ENCODE data around the gene PCDH9. TPM values are rescaled to one million over a fixed set of nuclear protein-coding genes. Genes with fewer than 3 reads are reported as not detected.

The PCDH9 gene
- total and polyA plus RNA-seq, 2 of the 13 experiments (the other 11 are each of a cell fraction or from before 2014, with no cell fraction given), result 0.09 TPM; not detected in 1

DNA sequence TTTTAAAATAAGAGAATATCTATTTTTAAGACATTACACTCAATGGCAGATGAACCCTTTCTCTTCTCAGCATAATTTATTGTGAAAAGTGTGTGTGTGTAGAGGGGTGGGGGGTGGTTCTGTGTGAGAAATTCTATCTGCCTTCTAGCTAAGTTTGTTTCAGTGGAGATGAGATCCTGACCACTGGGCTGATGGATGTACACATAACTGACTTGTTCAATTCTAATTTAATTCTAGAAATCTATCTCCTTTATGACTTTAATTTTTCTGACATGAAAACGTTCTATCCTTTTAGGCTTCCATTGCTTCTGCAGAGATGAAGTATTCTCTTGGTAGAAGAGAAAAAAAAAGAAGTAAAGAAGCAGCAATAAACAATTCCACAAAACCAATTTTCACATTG, 891.6 kb downstream of the PCDH9 start (continued):
- no peak for TF ChIP-seq ZFP36 (IDR thresholded peaks at IDR 0.05; ENCODE audit: borderline replicate concordance, low read depth, low read length, partially characterized antibody)

DNA sequence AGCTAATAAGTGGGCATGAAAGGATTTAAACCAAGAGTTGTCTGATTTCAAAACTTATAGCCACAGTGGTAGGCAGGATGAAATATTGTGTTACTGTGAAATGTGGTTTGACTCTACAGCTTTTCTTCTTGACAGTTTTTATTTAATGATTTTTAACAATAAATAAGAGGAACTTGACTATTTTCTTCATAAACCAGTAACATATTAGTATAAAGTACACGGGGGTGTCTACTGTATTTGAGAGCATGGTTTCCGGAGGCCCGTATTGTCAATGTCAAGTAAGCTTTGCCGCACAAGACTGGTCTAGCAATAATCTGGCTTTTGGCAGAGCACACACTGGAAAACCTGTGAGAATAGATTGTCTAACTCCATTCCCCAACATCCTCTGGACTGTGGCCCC, 894.5 kb downstream of the PCDH9 start:
- no TSS peak for BruUV-seq (replicated peaks)
- intact Hi-C loops (cut with micrococcal nuclease; ENCODE audit: unreplicated experiment) (no loop called here), in situ Hi-C loops (cut with HindIII; ENCODE audit: extremely low pct_ligation_motif_present, low pct_unique_long_range_greater_than_20kb) (no loop called here)
- Histone ChIP-seq H3K27ac (ENCODE audit: extremely low read length, insufficient read depth, low read length) (no peak overlapping the region), H4K20me1 (ENCODE audit: insufficient read depth, low read length) (no peaks in the 10 kb centered on the region), H3K9me3 (ENCODE audit: low read length) (no peaks in the 10 kb centered on the region), H3K79me2 (ENCODE audit: insufficient read depth, low read length) (no peaks in the 10 kb centered on the region), H3K4me3 (replicated peaks in 1 of 3; ENCODE audit: insufficient read depth in 1 of 3, low read depth in 2 of 3, low read length in 3 of 3) (no peak overlapping the region), H3K27me3 (ENCODE audit: control insufficient read depth in 1 of 2, insufficient read depth in 2 of 2, low read length in 2 of 2) (no peaks in the 10 kb centered on the region), H3K4me2 (ENCODE audit: low read depth, low read length) (no peak overlapping the region), H3K9ac (ENCODE audit: insufficient read depth, low read depth, low read length) (no peak overlapping the region), H3K36me3 (replicated peaks in 1 of 2; ENCODE audit: control insufficient read depth in 1 of 2, insufficient read depth in 2 of 2, low read length in 2 of 2) (no peaks in the 10 kb centered on the region), H3K4me1 (ENCODE audit: insufficient read depth, low read length) (no peaks in the 10 kb centered on the region), H2AFZ (ENCODE audit: low read length) (no peak overlapping the region)
- no peak for ATAC-seq
- TF ChIP-seq SRSF1 (optimal IDR thresholded peaks at IDR 0.05; ENCODE audit: low read depth, low read length) (no peak), PAF1 (CRISPR knock-in tag; IDR thresholded peaks at IDR 0.05) (no peak), ZSCAN20 (CRISPR knock-in tag; IDR thresholded peaks at IDR 0.05; ENCODE audit: borderline replicate concordance) (no peak), ZNF75D (CRISPR knock-in tag; IDR thresholded peaks at IDR 0.05; ENCODE audit: borderline replicate concordance) (no peak), ZSCAN30 (CRISPR knock-in tag; IDR thresholded peaks at IDR 0.05) (no peak), SNAPC2 (CRISPR knock-in tag; IDR thresholded peaks at IDR 0.05) (no peak), SMAD9 (CRISPR knock-in tag; IDR thresholded peaks at IDR 0.05) (no peak), ZNF180 (CRISPR knock-in tag; IDR thresholded peaks at IDR 0.05; ENCODE audit: borderline replicate concordance, low read depth) (no peak), ZNF839 (CRISPR knock-in tag; IDR thresholded peaks at IDR 0.05; ENCODE audit: borderline replicate concordance) (no peak)
- TF ChIP-seq, protein P1, sequence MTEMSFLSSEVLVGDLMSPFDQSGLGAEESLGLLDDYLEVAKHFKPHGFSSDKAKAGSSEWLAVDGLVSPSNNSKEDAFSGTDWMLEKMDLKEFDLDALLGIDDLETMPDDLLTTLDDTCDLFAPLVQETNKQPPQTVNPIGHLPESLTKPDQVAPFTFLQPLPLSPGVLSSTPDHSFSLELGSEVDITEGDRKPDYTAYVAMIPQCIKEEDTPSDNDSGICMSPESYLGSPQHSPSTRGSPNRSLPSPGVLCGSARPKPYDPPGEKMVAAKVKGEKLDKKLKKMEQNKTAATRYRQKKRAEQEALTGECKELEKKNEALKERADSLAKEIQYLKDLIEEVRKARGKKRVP (CRISPR knock-in tag; IDR thresholded peaks at IDR 0.05), result no peak
- TF ChIP-seq, protein P2, sequence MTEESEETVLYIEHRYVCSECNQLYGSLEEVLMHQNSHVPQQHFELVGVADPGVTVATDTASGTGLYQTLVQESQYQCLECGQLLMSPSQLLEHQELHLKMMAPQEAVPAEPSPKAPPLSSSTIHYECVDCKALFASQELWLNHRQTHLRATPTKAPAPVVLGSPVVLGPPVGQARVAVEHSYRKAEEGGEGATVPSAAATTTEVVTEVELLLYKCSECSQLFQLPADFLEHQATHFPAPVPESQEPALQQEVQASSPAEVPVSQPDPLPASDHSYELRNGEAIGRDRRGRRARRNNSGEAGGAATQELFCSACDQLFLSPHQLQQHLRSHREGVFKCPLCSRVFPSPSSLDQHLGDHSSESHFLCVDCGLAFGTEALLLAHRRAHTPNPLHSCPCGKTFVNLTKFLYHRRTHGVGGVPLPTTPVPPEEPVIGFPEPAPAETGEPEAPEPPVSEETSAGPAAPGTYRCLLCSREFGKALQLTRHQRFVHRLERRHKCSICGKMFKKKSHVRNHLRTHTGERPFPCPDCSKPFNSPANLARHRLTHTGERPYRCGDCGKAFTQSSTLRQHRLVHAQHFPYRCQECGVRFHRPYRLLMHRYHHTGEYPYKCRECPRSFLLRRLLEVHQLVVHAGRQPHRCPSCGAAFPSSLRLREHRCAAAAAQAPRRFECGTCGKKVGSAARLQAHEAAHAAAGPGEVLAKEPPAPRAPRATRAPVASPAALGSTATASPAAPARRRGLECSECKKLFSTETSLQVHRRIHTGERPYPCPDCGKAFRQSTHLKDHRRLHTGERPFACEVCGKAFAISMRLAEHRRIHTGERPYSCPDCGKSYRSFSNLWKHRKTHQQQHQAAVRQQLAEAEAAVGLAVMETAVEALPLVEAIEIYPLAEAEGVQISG (CRISPR knock-in tag; IDR thresholded peaks at IDR 0.05), result no peak
- ChIA-PET POLR2A (no interaction called here), CTCF (ENCODE audit: low intra/inter-chr PET ratio, low total read pairs) (no interaction called here)
- FAIRE-seq, result no peak
- WGBS (ENCODE audit: low lambda C conversion rate), result 56% methylated on average over 4 of the region's 4 CpGs
- no peak for DNase-seq (ENCODE audit: low spot score)
